NCI-H2081 treated with DMSO at 0.1 percent for 48 hours (cell line): Measurements from ENCODE around the gene MOCS1.

Source experiments
- DNase-seq: peaks from one replicate; lab custom pipeline; 2025; lab: John Stamatoyannopoulos, UW

Gene MOCS1

GRCh38 chr6:39876111-39876510 lies 58.2 kb downstream of the MOCS1 start:
- no peak for DNase-seq

- DNase-seq: no peak
These were observed 60.8 kb downstream of the MOCS1 start for GRCh38 chr6:39873439-39873838.

- DNase-seq: no peak
These were observed 63.3 kb downstream of the MOCS1 start for GRCh38 chr6:39870950-39871349.

- DNase-seq: no peak
These were observed 66.7 kb downstream of the MOCS1 start for GRCh38 chr6:39867592-39867991.

- DNase-seq: no peak
These were observed 69.0 kb downstream of the MOCS1 start for GRCh38 chr6:39865011-39865888.

GRCh38 chr6:39861663-39862062 lies 72.6 kb downstream of the MOCS1 start:
- no peak for DNase-seq

GRCh38 chr6:39859025-39859424 lies 75.2 kb downstream of the MOCS1 start:
- no peak for DNase-seq

- DNase-seq: no peak
These were observed 78.8 kb downstream of the MOCS1 start for GRCh38 chr6:39855356-39855995.
